HepG2 (cell line): ENCODE results near the gene ADAM15. TPM values are rescaled to one million over a fixed set of nuclear protein-coding genes. Genes with fewer than 3 reads are reported as not detected.

Experiments used
- ARID5B ChIP-seq: IDR thresholded peaks from 2 replicates; pipeline ENCODE4 v1.4.0; 2020; ENCODE audit warnings: mild to moderate bottlenecking, missing genetic modification reagents
- MYPOP ChIP-seq: sonication (generic); formaldehyde crosslinking; IDR thresholded peaks from 2 replicates; pipeline ENCODE4 v1.8.1; 2023; ENCODE audit warnings: mild to moderate bottlenecking, moderate library complexity, missing genetic modification reagents
- NR2F1 ChIP-seq, 2 experiments: fragments of 450-650 bp in 1 of 2; formaldehyde crosslinking in 1 of 2; IDR thresholded peaks; 2 replicates each; pipeline versions ENCODE4 v1.5.0 to v1.6.1; 2016 to 2020; ENCODE audit warnings: mild to moderate bottlenecking in 1 of 2, missing compliant biosample characterization in 1 of 2, missing genetic modification reagents in 1 of 2, moderate library complexity in 1 of 2
- PAXIP1 ChIP-seq: sonication (generic); formaldehyde crosslinking; conservative IDR thresholded peaks from 2 replicates; pipeline ENCODE4 v1.4.0; 2020; ENCODE audit warnings: mild to moderate bottlenecking, missing genetic modification reagents, moderate library complexity
- STAT5B ChIP-seq: sonication (generic); formaldehyde crosslinking; IDR thresholded peaks from 2 replicates; pipeline ENCODE4 v1.4.0; 2020; ENCODE audit warnings: missing genetic modification reagents
- TCF7 ChIP-seq: sonication (generic); IDR thresholded peaks from 2 replicates; pipeline ENCODE4 v1.6.1; 2016; ENCODE audit warnings: antibody characterized with exemption, low read depth
- ZFP91 ChIP-seq: sonication (generic); formaldehyde crosslinking; IDR thresholded peaks from 2 replicates; pipeline ENCODE4 v1.9.0; 2022; ENCODE audit warnings: missing genetic modification reagents, mild to moderate bottlenecking, borderline replicate concordance
- ZNF124 ChIP-seq: sonication (generic); formaldehyde crosslinking; IDR thresholded peaks from 2 replicates; pipeline ENCODE4 v1.4.0; 2020; ENCODE audit warnings: missing genetic modification reagents
- ZNF264 ChIP-seq: sonication (generic); formaldehyde crosslinking; IDR thresholded peaks from 2 replicates; pipeline ENCODE4 v1.4.0; 2020; ENCODE audit warnings: missing genetic modification reagents
- ZNF577 ChIP-seq: sonication (generic); formaldehyde crosslinking; IDR thresholded peaks from 2 replicates; pipeline ENCODE4 v1.4.0; 2020; ENCODE audit warnings: mild to moderate bottlenecking, low read depth, missing genetic modification reagents, borderline replicate concordance
- ZNF670 ChIP-seq: sonication (generic); formaldehyde crosslinking; IDR thresholded peaks from 2 replicates; pipeline ENCODE4 v1.8.0; 2022; ENCODE audit warnings: mild to moderate bottlenecking, missing genetic modification reagents, borderline replicate concordance
- ZNF687 ChIP-seq: sonication (generic); formaldehyde crosslinking; IDR thresholded peaks from 2 replicates; pipeline ENCODE4 v1.5.1; 2020; ENCODE audit warnings: mild to moderate bottlenecking, missing genetic modification reagents, moderate library complexity
- polyA plus RNA-seq, 8 experiments: library from polyadenylated mRNA; depleted of rRNA in 3 of 8; stranded (reverse) in 7 of 8; unstranded in 1 of 8; fragments of >200 nt; fragmentation: Illumina TruSeq in 4 of 8; extraction: Trizol in 4 of 8; gene quantifications; 2 replicates each; pipeline versions ENCODE4 v1.2.1 to v1.2.3, GENCODE V29; 2011 to 2016; ENCODE audit warnings: low read depth in 4 of 8, missing spikeins in 1 of 8, mixed read lengths in 1 of 8; ENCODE audit not compliant: insufficient read depth in 1 of 8
- total RNA-seq, 5 experiments: library from RNA; depleted of rRNA; stranded (reverse); fragments of >200 nt; fragmentation: Illumina TruSeq; extraction: Trizol; gene quantifications; 2 replicates each; pipeline ENCODE4 v1.2.3, GENCODE V29; 2016; ENCODE audit warnings: low read depth in 1 of 5

The ADAM15 gene
- total and polyA plus RNA-seq, 2 of the 13 experiments (the other 11 are each of a cell fraction or from before 2014, with no cell fraction given): 17.9 to 25.6 TPM

- peak; percentile 29; the same call in 1 of the 2 replicates for TF ChIP-seq PAXIP1 (CRISPR knock-in tag)
- TF ChIP-seq TCF7: no peak
- TF ChIP-seq ZNF577: no peak
- TF ChIP-seq MYPOP (CRISPR knock-in tag): peak; percentile 56; the same call in 1 of the 2 replicates
- peak; percentile 38; the same call in 1 of the 2 replicates for TF ChIP-seq ZNF124 (CRISPR knock-in tag)
- TF ChIP-seq NR2F1 (CRISPR knock-in tag; IDR thresholded peaks at IDR 0.05): 0 out of 4 replicates have a peak, but pooled peaks of 1 of the 2 experiments have one; percentile 17
- no peak for TF ChIP-seq STAT5B (CRISPR knock-in tag)
- 0 out of 2 replicates have a peak, but pooled peaks have one; percentile 33 for TF ChIP-seq ZNF687 (CRISPR knock-in tag)
- no peak for TF ChIP-seq ARID5B (CRISPR knock-in tag)
- TF ChIP-seq ZNF670: no peak
- no peak for TF ChIP-seq ZFP91 (CRISPR knock-in tag)
- peak; percentile 93 for TF ChIP-seq ZNF264 (CRISPR knock-in tag)
Measured at GRCh38 chr1:155048449-155049334, 2.4 kb upstream of the ADAM15 start (continued).
